ENCODE results near the gene ROBO1. TPM values are rescaled to one million over a fixed set of nuclear protein-coding genes. Genes with fewer than 3 reads are reported as not detected.

Gene ROBO1
- total RNA-seq, 4 donors from 2014 or later, result 8.6 to 26.3 (median 16.6) TPM

GRCh38 chr3:78831446-78831972, 936.3 kb downstream of the ROBO1 start:
- no peak overlapping the region for H3K4me3 ChIP-seq (replicated peaks in 1 of 3)
- no peaks in the 10 kb centered on the region for H3K27me3 ChIP-seq
- H3K9me3 ChIP-seq, result no peaks in the 10 kb centered on the region
- TF ChIP-seq POLR2A (IDR thresholded peaks at IDR 0.05), result no peak
- no peak for TF ChIP-seq CTCF (IDR thresholded peaks at IDR 0.05)
- H3K36me3 ChIP-seq, result no peaks in the 10 kb centered on the region
- intact Hi-C loops (cut with DNase I), result no loop called here
- DNase-seq, result no peak
- H3K27ac ChIP-seq, result no peak overlapping the region
- 73 to 94% methylated on average over 1 of the region's 1 CpG for WGBS, 2 donors
- H3K4me1 ChIP-seq, result no peaks in the 10 kb centered on the region

DNA sequence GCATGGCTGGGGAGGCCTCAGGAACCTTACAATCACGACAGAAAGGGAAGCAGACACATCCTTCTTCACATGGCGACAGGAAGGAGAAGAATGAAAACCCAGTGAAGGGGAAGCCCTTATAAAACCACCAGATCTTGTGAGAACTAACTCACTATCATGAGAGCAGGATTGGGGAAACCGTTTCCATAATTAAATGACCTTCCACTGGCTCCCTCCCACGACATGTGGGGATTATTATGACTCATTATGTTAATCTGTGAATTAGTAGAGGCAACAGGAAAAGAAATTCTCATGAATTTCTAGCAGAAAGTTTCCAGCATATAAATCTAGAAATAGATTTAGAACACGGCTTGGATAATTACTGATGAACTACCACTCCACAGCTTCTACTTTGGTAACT, 937.3 kb downstream of the ROBO1 start:
- 64 to 78% methylated on average over 5 of the region's 5 CpGs for WGBS, 2 donors
- Histone ChIP-seq H3K36me3 (no peaks in the 10 kb centered on the region), H3K9me3 (no peaks in the 10 kb centered on the region), H3K27ac (no peak overlapping the region), H3K4me3 (replicated peaks in 1 of 3) (no peak overlapping the region), H3K27me3 (no peaks in the 10 kb centered on the region), H3K4me1 (no peaks in the 10 kb centered on the region)
- TF ChIP-seq CTCF (IDR thresholded peaks at IDR 0.05), result no peak
- TF ChIP-seq POLR2A (IDR thresholded peaks at IDR 0.05), result no peak
- intact Hi-C loops (cut with DNase I), result no loop called here
- no peak for DNase-seq

GRCh38 chr3:78827618-78828017, 940.2 kb downstream of the ROBO1 start:
- H3K4me3 ChIP-seq (replicated peaks in 1 of 3), result no peak overlapping the region
- intact Hi-C loops (cut with DNase I), result no loop called here
- no peaks in the 10 kb centered on the region for H3K36me3 ChIP-seq
- TF ChIP-seq POLR2A (IDR thresholded peaks at IDR 0.05) (no peak), CTCF (IDR thresholded peaks at IDR 0.05) (no peak)
- H3K27ac ChIP-seq, result no peak overlapping the region
- no peaks in the 10 kb centered on the region for H3K4me1 ChIP-seq
- no peaks in the 10 kb centered on the region for H3K9me3 ChIP-seq
- no peak for DNase-seq
- H3K27me3 ChIP-seq, result no peaks in the 10 kb centered on the region
- WGBS, 2 donors, result 82 to 96% methylated on average over 4 of the region's 4 CpGs

- Histone ChIP-seq H3K4me3 (replicated peaks in 1 of 3) (no peak overlapping the region), H3K36me3 (no peaks in the 10 kb centered on the region), H3K9me3 (no peaks in the 10 kb centered on the region), H3K27me3 (no peaks in the 10 kb centered on the region), H3K27ac (no peak overlapping the region), H3K4me1 (no peaks in the 10 kb centered on the region)
- intact Hi-C loops (cut with DNase I), result no loop called here
- no peak for DNase-seq
- no peak for TF ChIP-seq POLR2A (IDR thresholded peaks at IDR 0.05)
- TF ChIP-seq CTCF (IDR thresholded peaks at IDR 0.05), result no peak
These were observed 942.0 kb downstream of the ROBO1 start for GRCh38 chr3:78825858-78826215.

DNA sequence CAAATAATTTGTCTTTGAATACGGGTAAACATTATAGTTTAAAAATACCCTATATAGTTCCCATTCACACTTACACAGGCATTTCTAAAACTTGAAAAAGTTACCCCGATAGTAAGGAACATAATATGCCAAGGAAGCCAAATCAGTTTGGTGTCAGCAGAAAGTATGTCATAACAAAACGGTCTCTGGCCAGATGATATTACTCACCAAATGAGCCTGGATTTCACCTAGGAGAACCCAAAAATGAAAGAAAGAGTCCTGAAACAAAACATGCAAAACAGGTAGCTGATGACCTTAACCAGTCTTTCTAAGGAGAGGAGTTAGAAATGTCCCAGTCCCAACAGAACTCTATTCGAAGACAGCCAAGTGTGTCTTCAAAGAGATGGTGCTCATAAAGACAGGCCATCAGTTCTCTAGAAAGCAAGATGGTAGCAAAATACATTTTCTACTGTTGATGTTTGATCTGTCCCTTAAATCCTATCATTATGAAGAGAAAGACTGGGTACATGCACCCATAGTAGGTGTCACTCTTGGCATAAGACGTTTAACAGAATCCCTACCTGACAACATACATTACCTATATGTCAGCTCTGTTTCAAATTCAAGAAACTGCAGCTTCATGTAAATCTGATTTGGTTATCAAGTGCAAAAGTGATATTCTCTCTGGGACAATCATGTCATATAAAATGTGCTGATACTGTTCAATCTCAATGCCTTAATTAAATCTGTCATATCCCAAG, 942.5 kb downstream of the ROBO1 start:
- H3K27ac ChIP-seq, result no peak overlapping the region
- no peak for DNase-seq
- H3K4me1 ChIP-seq, result peaks cover 0 to 5% of the 10 kb centered on the region in 2 donors
- intact Hi-C loops (cut with DNase I), result no loop called here
- H3K9me3 ChIP-seq, result no peaks in the 10 kb centered on the region
- H3K36me3 ChIP-seq, result no peaks in the 10 kb centered on the region
- H3K4me3 ChIP-seq (replicated peaks in 1 of 3), result no peak overlapping the region
- 71 to 73% methylated on average over 5 of the region's 5 CpGs for WGBS, 2 donors
- no peaks in the 10 kb centered on the region for H3K27me3 ChIP-seq
- TF ChIP-seq CTCF (IDR thresholded peaks at IDR 0.05) (no peak), POLR2A (IDR thresholded peaks at IDR 0.05) (no peak)

Data from thyroid gland (tissue), 4 donors.